ENCODE measurements around the gene STRAP.
"Not testable (repeated sequence)": the region's sequence is repeated elsewhere in the genome, so short reads cannot be mapped to it uniquely, and the experiment has no call there.

STRAP gene

DNA sequence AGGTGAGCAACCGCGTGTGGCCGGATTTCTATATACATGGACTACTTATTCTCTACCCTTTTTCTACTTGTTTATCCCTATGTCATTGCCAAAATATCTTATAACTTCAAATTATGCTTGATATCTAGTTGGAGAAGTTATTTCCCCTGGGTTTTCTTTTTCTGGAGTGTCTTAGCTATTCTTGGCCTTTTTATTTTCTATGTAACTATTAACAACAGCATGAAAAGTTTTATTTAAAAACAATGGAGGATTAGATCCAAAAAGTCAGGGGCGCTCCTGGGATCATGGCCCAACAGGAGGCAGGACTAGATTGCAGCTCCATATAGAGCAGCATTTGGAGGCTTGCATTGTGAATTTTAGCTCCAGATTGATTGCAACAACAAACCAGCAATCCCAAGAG is 8.6 kb upstream of the STRAP start:
- DNase-seq = no peak

DNA sequence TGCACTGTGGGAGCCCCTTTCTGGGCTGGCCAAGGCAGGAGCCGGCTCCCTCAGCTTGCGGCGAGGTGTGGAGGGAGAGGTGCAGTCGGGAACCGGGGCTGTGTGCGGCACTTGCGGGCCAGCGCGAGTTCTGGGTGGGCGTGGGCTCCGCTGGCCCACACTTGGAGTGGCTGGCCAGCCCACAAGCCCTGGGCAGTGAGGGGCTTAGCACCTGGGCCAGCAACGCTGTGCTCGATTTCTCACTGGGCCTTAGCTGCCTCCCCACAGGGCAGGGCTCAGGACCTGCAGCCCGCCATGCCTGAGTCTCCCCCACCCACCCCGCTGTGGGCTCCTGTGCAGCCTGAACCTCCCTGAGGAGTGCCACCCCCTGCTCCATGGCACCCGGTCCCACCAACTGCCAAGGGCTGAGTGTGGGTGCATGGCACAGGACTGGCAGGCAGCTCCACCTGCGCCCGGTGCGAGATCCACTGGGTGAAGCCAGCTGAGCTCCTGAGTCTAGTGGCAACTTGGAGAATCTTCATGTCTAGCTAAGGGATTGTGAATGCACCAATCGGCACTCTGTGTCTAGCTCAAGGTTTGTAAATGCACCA is 7.5 kb upstream of the STRAP start:
- not testable (repeated sequence) for DNase-seq

DNA sequence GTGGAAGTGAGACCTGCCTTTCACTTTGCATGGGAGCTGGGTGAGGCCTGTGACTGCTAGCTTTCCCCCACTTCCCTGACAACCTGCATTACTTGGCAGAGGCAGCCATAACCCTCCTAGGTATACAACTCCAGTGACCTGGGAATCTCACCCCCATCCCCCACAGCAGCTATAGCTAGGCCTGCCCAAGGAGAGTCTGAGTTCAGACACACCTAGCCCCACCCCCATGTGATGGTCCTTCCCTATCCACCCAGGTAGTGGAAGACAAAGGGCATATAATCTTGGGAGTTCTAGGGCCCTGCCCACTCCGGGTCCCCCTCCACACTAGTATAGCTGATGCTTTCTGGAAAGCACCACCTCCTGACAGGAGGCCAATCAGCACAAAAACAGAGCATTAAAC is 6.3 kb upstream of the STRAP start:
- no peak for DNase-seq

DNA sequence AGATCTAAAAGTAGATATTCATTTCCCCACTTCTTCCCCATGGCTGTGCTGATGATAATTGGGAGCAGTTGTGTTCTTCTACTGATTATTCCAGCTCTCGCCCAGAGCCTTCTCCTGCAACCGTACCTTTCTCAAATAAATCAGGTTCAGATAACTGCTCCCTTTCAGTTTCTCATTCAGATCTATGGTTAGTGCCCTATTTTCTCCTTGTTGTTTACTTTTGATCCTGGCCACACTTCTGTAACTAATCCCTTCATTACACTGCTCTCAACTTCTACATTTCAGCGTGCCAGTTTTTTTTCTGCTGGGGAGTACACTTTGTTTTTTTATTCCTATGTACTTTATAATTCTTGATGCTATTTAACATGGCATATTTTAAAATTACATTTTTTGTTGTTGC is 2.8 kb upstream of the STRAP start:
- DNase-seq = no peak

GRCh38 chr12:15880721-15881120 is 1.5 kb upstream of the STRAP start:
- DNase-seq = no peak

- DNase-seq = no peak
These were observed 1.3 kb downstream of the STRAP start for GRCh38 chr12:15883536-15883935.

- DNase-seq = no peak
These were observed 4.3 kb downstream of the STRAP start for GRCh38 chr12:15886372-15887042.

- DNase-seq = no peak
These were observed 5.0 kb downstream of the STRAP start for GRCh38 chr12:15887043-15887817.

DNA sequence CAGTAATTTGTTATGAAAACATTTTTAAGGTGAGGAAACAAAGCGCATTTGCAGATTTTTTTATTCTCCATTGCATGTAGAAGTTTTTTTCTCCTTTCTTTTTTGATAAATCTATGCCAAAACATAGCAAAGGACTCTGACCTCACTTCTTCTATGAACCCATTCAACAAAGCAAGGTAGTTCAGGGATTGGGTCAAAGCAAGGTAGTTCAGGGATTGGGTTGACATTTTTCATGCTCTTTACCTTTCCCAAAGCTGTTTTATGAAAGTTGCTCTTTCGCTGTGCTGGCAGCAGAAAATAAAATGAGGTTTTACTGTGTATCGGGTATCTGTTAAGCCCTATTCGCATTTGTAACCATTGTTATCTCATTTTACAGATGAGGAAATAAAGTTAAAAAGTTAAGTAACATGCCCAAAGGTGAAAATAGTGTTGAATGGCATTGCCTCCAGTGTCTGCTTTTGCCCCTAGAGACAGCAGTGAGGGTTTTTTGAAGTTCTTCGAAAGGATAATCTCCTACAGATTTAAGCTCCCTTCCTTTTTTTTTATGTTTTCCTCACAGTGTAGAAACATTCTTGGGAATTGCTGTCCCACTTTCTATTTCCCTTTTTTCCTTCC is 10.6 kb downstream of the STRAP start:
- no peak for DNase-seq

GRCh38 chr12:15893260-15893659 is 11.1 kb downstream of the STRAP start:
- DNase-seq = no peak

- no peak for DNase-seq
These were observed 14.7 kb downstream of the STRAP start for GRCh38 chr12:15896867-15897266.

DNA sequence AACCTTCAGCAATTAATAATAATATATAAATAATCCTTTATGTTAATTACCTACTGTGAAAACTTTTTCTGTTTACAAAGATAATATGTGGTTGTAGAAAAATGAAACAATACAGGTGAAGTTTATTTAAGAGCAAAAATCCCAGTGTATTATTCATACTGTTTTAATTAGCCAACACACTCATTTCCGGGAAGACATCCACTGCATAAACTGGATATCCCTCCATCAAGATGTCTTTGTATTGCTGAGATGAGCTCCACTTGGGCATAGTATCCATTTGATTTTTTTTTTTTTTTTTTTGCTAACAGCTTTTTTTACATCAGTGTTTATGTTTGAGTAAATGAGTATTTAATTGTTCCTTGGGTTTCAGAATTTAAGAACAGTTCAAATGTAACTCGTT is 15.2 kb downstream of the STRAP start:
- no peak for DNase-seq

- no peak for DNase-seq
These were observed 17.2 kb downstream of the STRAP start for GRCh38 chr12:15899282-15899870.

- DNase-seq = no peak
These were observed 22.3 kb downstream of the STRAP start for GRCh38 chr12:15904378-15904920.

DNA sequence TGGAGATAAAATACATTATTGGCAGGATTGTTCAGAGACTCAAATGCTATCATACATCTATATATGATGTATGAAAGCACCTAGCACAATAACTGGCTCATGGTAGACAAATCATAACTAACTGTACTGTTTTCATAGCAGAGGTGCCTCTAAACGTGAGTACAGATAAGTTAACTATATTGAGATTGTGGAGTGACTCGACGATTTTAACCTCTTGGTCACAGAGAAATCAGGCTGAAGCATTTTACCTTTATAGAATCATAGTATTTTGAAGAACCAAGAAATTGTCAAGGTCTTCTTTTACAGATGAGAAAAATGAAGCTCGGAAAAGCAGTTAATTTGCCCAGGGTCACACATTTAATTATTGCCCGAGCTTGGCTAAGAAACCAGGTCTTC is 28.3 kb downstream of the STRAP start:
- DNase-seq = no peak

GRCh38 chr12:15910864-15911721 is 28.9 kb downstream of the STRAP start, which contains the start of gene DERA:
TSS of gene DERA (plus strand) at chr12:15911332. CDS start at chr12:15911384, 52 bp downstream.
- DNase-seq = peak; percentile 54

DNA sequence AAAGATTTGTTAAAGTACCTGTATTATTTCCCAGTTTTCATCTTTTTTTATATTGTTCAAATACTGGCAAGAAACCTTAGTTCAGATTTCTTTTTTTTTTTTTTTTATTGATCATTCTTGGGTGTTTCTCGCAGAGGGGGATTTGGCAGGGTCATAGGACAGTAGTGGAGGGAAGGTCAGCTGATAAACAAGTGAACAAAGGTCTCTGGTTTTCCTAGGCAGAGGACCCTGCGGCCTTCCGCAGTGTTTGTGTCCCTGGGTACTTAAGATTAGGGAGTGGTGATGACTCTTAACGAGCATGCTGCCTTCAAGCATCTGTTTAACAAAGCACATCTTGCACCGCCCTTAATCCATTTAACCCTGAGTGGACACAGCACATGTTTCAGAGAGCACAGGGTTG is 29.7 kb downstream of the STRAP start:
- DNase-seq = not testable (repeated sequence)

- not testable (repeated sequence) for DNase-seq
These were observed 31.9 kb downstream of the STRAP start for GRCh38 chr12:15914131-15914530.

GRCh38 chr12:15918066-15918465 is 35.9 kb downstream of the STRAP start:
- DNase-seq = no peak

DNA sequence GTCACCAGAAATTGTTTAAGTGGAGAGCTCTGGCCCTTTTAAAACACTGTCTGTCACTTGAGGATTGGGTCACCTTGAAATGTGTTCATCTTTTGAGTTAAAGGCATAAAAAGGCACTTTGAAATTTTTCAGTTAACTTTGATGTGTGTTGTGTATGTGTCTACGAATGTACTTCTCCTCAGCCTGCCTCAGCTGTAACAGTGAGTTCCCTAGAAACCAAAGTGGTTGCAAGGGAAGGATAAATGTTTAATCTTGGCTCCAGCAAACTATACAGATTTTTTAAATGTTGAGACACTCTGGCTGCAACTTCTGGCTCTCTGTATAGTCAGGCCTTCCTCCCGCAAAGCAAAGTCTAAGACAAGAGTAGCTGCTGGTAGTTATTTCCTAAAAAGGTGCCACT is 37.2 kb downstream of the STRAP start:
- no peak for DNase-seq

DNA sequence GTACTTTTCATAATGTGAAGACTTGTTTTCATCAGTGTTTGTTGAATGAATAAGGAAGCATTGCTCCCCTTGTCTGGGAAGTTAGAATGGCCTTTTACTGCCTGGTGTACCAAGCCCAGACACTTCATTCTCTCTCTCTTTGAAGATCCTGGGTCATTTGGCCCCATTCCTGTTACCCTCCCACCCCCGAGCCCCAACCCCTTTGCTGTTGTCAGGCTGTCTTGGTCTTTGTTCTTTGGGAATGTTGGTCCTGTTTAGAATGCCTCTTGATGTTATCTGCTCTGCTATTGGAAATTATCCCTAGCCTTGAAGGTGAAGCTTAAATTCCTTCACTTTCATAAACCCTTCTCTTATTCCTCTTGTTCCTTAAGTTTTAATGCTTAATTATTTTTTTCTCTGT is 42.8 kb downstream of the STRAP start:
- DNase-seq = no peak

DNA sequence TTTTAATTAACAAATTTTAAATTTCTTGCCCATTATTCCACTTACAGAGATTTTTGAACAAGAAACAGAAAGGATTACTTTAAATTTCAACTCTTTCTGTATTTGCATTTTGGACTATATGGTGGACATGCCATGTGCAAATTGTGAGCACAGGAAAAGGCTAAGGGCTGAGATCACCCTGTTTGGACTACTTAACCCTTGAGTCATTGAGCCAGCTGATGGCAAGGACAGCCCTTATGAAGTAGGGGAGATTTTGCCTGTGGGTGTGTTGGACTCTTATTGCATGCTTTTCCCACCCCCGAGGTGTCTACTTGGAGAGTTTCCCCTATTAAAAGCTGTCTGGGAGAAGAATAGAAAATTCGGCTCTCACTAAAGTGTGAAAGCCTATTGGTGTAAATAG is 46.2 kb downstream of the STRAP start:
- no peak for DNase-seq

Data from stimulated activated CD4-positive, alpha-beta T cell treated with anti-CD3 and anti-CD28 coated beads, Interleukin-1b, Interleukin-23, amount 100 ng/mL, for 48 hours (primary cell).